NCI-H187 (cell line): ENCODE measurements around the gene SRSF11.
"Not testable (repeated sequence)": the region's sequence is repeated elsewhere in the genome, so short reads cannot be mapped to it uniquely, and the experiment has no call there.

Source experiments
- DNase-seq, 2 experiments: peaks; one replicate each; lab custom pipeline; 2025; lab: John Stamatoyannopoulos, UW

SRSF11 gene, protein sequence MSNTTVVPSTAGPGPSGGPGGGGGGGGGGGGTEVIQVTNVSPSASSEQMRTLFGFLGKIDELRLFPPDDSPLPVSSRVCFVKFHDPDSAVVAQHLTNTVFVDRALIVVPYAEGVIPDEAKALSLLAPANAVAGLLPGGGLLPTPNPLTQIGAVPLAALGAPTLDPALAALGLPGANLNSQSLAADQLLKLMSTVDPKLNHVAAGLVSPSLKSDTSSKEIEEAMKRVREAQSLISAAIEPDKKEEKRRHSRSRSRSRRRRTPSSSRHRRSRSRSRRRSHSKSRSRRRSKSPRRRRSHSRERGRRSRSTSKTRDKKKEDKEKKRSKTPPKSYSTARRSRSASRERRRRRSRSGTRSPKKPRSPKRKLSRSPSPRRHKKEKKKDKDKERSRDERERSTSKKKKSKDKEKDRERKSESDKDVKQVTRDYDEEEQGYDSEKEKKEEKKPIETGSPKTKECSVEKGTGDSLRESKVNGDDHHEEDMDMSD

DNA sequence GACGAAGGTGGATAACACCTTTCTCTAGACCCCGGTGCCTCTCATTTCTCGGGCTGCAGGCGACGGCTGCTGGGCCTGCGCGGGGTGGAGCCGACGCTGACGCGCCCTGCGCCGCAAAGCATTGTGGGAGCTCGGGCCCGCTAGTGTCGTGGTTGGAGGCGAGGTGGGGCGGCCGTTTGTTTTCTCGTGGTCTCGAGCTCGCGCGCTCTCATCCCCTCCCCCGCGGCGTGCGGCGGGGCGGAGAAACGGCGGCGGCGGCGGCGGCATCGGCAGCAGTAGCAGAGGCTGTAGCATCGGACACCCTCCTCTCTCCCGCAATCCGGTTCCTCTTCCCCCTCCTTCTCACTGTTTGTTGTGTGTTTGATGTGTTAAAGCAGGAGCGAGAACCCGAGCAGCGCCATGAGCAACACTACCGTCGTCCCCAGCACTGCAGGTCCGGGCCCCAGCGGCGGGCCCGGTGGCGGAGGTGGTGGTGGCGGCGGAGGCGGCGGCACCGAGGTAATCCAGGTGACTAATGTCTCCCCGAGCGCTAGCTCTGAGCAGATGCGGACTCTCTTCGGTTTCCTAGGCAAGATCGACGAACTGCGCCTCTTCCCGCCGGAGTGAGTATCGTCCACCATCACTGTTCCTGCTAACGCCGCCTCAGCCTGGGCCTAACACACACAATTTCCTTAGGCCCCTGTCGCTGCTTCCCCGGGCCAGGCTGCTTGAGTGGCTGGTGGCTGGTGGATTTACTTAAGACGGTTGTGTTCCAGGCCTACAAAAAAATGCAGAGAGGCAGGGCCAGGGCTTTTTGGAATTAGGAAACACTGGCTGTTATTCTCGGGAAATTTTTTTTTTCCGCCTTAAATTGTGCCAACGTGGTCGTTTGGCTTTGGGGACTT is at the start of gene SRSF11:
Gene SRSF11 (plus strand): TSS at position 143 of the 884 bp plus-strand sequence. CDS start 257 bp downstream, at position 400.
- peak; percentile 88 to 94 for DNase-seq

- DNase-seq, result no peak
Observed at GRCh38 chr1:70171512-70171911, 49.7 kb upstream of the SRSF11 start.

GRCh38 chr1:70185181-70185580 is 36.0 kb upstream of the SRSF11 start:
- DNase-seq, result not testable (repeated sequence)

DNA sequence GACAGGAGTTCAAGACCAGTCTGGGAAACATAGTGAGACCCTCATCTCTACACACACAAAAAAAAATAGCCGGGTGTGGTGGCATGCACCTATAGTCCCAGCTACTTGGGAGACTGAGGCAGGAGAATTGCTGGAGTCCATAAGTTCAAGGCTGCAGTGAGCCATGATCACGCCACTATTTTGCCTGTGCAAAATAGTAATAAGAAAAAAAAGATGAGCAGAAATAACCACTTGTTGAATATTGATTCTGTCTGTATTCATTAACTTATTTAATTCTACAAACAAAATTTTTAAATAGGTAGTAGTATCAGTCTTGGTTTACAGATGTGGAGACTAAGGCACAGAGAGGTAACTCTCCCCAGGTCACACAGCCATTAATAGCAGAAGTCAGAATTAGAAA is 32.7 kb upstream of the SRSF11 start:
- DNase-seq, result no peak

- no peak for DNase-seq
Observed at GRCh38 chr1:70190180-70190579, 31.0 kb upstream of the SRSF11 start.

- not testable (repeated sequence) for DNase-seq
Observed at GRCh38 chr1:70192446-70192845, 28.7 kb upstream of the SRSF11 start.

DNA sequence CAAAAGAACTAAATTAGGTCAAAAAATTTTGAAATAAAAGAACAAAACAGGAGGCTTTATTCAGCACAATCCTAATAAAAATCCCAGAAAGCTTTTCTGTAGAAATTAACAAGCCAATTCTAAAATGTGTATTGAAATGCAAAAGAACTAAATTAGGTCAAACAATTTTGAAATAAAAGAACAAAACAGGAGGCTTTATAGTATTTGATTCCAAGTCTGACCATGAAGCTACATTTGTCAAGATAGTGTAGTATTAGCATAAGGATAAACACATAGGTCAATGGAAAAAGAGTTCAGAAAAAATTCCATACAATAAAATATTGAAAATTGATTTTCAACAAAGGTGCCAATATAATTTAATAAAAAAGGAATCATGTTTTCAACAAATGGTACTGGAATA is 26.6 kb upstream of the SRSF11 start:
- DNase-seq, result no peak

DNA sequence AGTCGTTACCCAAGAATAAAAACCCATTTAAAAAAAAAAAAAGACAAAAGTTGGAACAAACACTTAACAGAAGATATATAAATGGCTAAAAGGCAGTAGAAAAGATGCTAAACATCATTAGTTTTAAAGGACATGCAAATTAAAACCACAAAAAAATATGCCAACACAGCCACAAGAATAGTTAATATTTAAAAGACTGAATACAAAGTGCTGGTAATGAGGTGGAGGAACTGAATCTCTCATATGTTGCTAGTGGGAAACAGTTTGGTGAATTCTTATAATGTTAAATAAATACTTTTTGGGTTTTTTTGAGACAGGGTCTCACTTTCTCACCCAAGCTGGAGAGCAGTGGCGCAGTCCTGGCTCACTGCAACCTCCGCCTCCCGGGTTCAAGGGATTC is 25.8 kb upstream of the SRSF11 start:
- no peak for DNase-seq

DNA sequence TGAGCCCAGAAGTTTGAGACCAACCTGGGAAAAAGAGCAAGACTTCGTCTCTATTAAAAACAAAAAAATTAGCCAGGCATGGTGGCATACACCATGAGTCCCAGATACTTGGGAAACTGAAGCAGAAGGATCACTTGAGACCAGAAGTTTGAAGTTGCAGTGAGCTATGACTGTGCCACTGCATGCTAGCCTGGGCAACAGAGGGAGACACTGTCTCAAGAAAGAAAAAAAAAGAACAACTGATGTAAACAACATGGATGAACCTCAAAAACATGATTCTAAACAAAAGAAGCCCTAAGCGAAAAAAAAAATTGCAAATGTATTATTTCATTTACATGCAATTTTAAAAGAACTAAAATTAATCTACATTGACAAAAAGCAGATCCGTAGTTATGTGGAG is 24.8 kb upstream of the SRSF11 start:
- no peak for DNase-seq

DNA sequence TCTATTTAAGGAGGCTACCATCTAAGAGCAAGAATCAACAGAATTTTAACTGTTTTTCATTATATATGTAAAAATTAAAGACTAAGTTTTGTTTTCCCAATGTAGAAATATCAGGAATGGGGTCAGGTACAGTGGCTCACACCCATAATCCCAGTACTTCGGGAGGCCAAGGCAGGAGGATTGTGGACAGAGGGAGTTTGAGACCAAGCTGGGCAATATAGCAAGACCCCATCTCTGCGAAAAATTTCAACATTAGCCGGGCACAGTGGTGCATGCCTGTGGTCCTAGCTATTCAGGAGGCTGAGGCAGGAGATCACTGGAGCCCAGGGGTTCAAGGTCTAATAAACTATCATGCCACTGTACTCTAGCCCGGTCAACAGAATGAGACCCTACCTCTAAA is 21.1 kb upstream of the SRSF11 start:
- no peak for DNase-seq

GRCh38 chr1:70202173-70202758 is 18.9 kb upstream of the SRSF11 start:
- no peak for DNase-seq

GRCh38 chr1:70204139-70204538 is 17.0 kb upstream of the SRSF11 start:
- no peak for DNase-seq

GRCh38 chr1:70204600-70204999 is 16.6 kb upstream of the SRSF11 start:
- no peak for DNase-seq

DNA sequence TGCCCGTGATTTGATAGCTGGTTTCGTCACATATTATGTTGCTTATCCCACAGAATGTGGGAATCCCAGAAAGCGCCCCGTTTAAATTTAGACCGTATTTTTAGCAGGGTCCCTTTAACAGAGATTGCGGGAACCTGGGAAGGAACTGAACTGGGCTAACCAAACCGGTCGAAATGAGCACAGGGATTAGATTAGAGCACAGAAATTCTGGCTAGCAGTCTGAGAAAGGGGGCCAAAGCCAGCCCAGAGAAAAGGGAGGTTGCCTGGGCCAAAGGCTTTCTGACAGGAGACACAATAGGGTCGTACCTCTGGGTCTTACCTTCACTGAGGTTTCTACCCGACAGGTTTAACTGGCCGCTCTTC is 16.1 kb upstream of the SRSF11 start:
- no peak for DNase-seq

- peak; percentile 88 to 89 for DNase-seq
Observed at GRCh38 chr1:70205434-70206118, 15.6 kb upstream of the SRSF11 start, which contains the start of gene LRRC40. LRRC40 (minus strand) TSS chr1:70205579; CDS start chr1:70205540, 39 bp downstream.

- not testable (repeated sequence) for DNase-seq
Observed at GRCh38 chr1:70206833-70207232, 14.3 kb upstream of the SRSF11 start.

GRCh38 chr1:70207492-70207891 is 13.7 kb upstream of the SRSF11 start:
- DNase-seq, result no peak

DNA sequence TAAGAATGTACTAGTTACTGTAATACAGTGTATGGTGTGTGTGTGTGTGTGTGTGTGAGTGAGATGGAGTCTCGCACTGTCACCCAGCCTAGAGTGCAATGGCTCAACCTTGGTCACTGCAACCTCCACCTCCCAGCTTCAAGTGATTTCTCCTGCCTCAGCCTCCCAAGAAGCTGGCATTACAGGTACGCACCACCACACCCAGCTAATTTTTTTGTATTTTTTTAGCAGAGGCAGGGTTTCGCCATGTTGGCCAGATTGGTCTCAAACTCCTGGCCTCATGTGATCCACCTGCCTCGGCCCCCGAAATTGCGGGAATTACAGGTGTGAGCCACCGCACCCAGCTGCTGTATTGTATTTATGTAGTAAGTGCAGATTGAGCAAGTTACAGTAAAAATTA is 12.9 kb upstream of the SRSF11 start:
- no peak for DNase-seq

DNA sequence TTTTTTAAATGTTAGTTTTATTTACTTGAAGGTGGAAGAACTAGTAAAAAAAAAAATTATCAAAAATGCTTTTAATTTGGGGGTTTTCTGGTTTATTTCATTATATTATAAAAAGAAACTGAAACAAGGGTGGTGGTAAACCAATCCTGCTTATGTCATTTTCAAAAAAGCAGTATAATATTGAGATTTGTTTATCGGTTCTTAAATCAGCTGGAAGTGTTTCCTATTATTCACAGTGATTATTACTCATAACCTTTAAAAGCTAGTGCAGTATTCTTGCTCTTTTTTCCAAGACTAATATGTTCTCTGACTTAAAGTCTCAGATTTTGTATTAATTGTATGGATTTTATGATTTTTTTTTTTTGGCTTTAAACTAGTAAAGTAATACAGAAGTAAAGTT is 10.4 kb upstream of the SRSF11 start:
- no peak for DNase-seq

DNA sequence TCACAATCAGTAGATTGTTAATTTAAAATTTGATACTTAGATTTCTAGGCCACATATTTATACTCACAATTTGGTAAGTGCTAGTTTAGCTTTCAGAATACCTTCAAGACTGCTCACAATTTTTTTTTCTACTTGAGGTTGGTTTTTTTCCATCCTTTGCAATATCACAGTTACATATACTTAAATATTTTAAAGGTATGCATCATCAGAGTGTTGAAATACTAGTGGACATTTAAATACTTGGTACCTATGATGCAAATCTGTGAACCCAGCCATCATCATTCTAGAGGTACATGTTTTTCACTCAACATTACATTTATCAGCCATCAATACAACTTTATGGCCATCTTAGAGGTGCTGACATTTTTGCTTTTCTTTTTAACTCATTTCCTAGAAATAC is 9.6 kb upstream of the SRSF11 start:
- DNase-seq, result no peak

DNA sequence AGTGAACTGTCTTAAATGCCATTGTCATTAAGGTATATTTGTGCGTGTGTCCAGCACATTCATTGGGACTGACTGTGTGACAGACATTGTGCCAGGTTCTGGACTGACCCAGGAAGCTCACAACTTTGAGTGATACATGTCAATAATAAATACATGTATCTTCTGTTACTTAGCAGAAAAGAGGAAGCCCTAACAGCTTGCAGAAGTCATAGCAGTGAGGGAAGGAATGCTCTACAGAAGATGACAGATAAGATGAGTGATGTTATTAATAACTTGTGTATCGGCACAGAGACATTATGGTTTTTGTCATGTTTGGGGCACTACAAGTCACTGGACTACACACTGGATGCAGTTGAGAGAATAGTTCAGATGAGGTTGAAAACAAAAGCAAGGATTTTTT is 1.2 kb upstream of the SRSF11 start:
- DNase-seq, result no peak
